Activated T-cell treated with anti-CD3 and anti-CD28 coated beads for 1 hour (primary cell): ENCODE data around the gene LPP.
"Not testable (repeated sequence)": the region's sequence is repeated elsewhere in the genome, so short reads cannot be mapped to it uniquely, and the experiment has no call there.

ENCODE experiments used
- DNase-seq: peaks from one replicate; pipeline ENCODE4 v3.0.0-alpha.2; 2020; ENCODE audit warnings: low read depth

The LPP gene

GRCh38 chr3:188439080-188439479 lies 285.1 kb downstream of the LPP start:
- no peak for DNase-seq

GRCh38 chr3:188440340-188440972 lies 286.5 kb downstream of the LPP start:
- no peak for DNase-seq

- no peak for DNase-seq
Observed at GRCh38 chr3:188442430-188442829, 288.5 kb downstream of the LPP start.

GRCh38 chr3:188445175-188445574 lies 291.2 kb downstream of the LPP start:
- not testable (repeated sequence) for DNase-seq

- DNase-seq: no peak
Observed at GRCh38 chr3:188446014-188446413, 292.1 kb downstream of the LPP start.

GRCh38 chr3:188446766-188447165 lies 292.8 kb downstream of the LPP start:
- DNase-seq: no peak

- DNase-seq: no peak
Observed at GRCh38 chr3:188448813-188449212, 294.9 kb downstream of the LPP start.

GRCh38 chr3:188449421-188449820 lies 295.5 kb downstream of the LPP start:
- no peak for DNase-seq

- DNase-seq: no peak
Observed at GRCh38 chr3:188452158-188452772, 298.3 kb downstream of the LPP start.

GRCh38 chr3:188453431-188454384 lies 299.8 kb downstream of the LPP start:
- DNase-seq: no peak

GRCh38 chr3:188455748-188456147 lies 301.8 kb downstream of the LPP start:
- DNase-seq: no peak

GRCh38 chr3:188458756-188459155 lies 304.8 kb downstream of the LPP start:
- DNase-seq: no peak

GRCh38 chr3:188465311-188465710 lies 311.4 kb downstream of the LPP start:
- DNase-seq: no peak

GRCh38 chr3:188468196-188468595 lies 314.2 kb downstream of the LPP start:
- DNase-seq: no peak

GRCh38 chr3:188468662-188469061 lies 314.7 kb downstream of the LPP start:
- no peak for DNase-seq

- DNase-seq: no peak
Observed at GRCh38 chr3:188469228-188469885, 315.4 kb downstream of the LPP start.

GRCh38 chr3:188470508-188471130 lies 316.7 kb downstream of the LPP start:
- DNase-seq: no peak

GRCh38 chr3:188471723-188472122 lies 317.8 kb downstream of the LPP start:
- DNase-seq: no peak

- DNase-seq: no peak
Observed at GRCh38 chr3:188472336-188472735, 318.4 kb downstream of the LPP start.

GRCh38 chr3:188473045-188473444 lies 319.1 kb downstream of the LPP start:
- no peak for DNase-seq

GRCh38 chr3:188473591-188474288 lies 319.8 kb downstream of the LPP start:
- no peak for DNase-seq
